Type B pancreatic cell (in vitro differentiated cells): ENCODE results near the gene KHK. TPM values are rescaled to one million over a fixed set of nuclear protein-coding genes. Genes with fewer than 3 reads are reported as not detected.
A peak's percentile ranks its signal among the peaks of the same experiment; 100 is the strongest.

Source experiments
- DNase-seq: peaks from one replicate; pipeline ENCODE4 v3.0.0; 2021; ENCODE audit warnings: mixed read lengths; ENCODE audit not compliant: unreplicated experiment; ENCODE audit errors: extremely low spot score
- H3K27ac Mint-ChIP-seq: 2 replicates; pipeline ENCODE4 v1.8.0; 2021; ENCODE audit warnings: mild to moderate bottlenecking, mixed read lengths
- H3K27me3 Mint-ChIP-seq: 2 replicates; pipeline ENCODE4 v1.8.0; 2021; ENCODE audit warnings: mixed read lengths
- H3K36me3 Mint-ChIP-seq: 2 replicates; pipeline ENCODE4 v1.8.0; 2021; ENCODE audit warnings: mixed read lengths
- H3K4me1 Mint-ChIP-seq: one replicate; pipeline ENCODE4 v1.8.0; 2021; ENCODE audit warnings: mixed read lengths; ENCODE audit not compliant: unreplicated experiment
- H3K4me3 Mint-ChIP-seq: 2 replicates; pipeline ENCODE4 v1.8.0; 2021; ENCODE audit warnings: mild to moderate bottlenecking, mixed read lengths
- H3K9me3 Mint-ChIP-seq: 2 replicates; pipeline ENCODE4 v1.8.0; 2021; ENCODE audit warnings: mixed read lengths
- CTCF ChIP-seq: fragments of 200-600 bp; sonication (generic); conservative IDR thresholded peaks from 2 replicates; pipeline ENCODE4 v1.5.0; 2021; ENCODE audit warnings: antibody characterized with exemption, mild to moderate bottlenecking
- total RNA-seq: library from RNA; stranded (reverse); gene quantifications from 2 replicates; pipeline ENCODE4 v1.2.1, GENCODE V29; 2021; ENCODE audit warnings: low replicate concordance

KHK gene
- total RNA-seq, 1 donor from 2014 or later = 14.7 TPM

- TF ChIP-seq CTCF = no peak
- Mint-ChIP-seq H3K36me3 (peaks cover 22% of the 10 kb centered on the region), H3K9me3 (peaks cover 7% of the 10 kb centered on the region), H3K4me3 (peak overlapping the region; percentile 99), H3K4me1 (peaks cover 23% of the 10 kb centered on the region), H3K27ac (peak overlapping the region; percentile 57), H3K27me3 (peaks cover 14% of the 10 kb centered on the region)
- DNase-seq = no peak
Measured at GRCh38 chr2:27053321-27053720, 33.3 kb upstream of the KHK start.

- H3K4me3 Mint-ChIP-seq = peak overlapping the region; percentile 22
- H3K9me3 Mint-ChIP-seq = peaks cover 7% of the 10 kb centered on the region
- no peak overlapping the region for H3K27ac Mint-ChIP-seq
- H3K4me1 Mint-ChIP-seq = peaks cover 23% of the 10 kb centered on the region
- no peak for TF ChIP-seq CTCF
- peaks cover 14% of the 10 kb centered on the region for H3K27me3 Mint-ChIP-seq
- peaks cover 22% of the 10 kb centered on the region for H3K36me3 Mint-ChIP-seq
- no peak for DNase-seq
Measured at GRCh38 chr2:27053776-27054175, 32.8 kb upstream of the KHK start.

- H3K4me3 Mint-ChIP-seq = no peak overlapping the region
- H3K27ac Mint-ChIP-seq = no peak overlapping the region
- no peak for DNase-seq
- H3K4me1 Mint-ChIP-seq = peaks cover 18% of the 10 kb centered on the region
- H3K9me3 Mint-ChIP-seq = peaks cover 7% of the 10 kb centered on the region
- peaks cover 22% of the 10 kb centered on the region for H3K36me3 Mint-ChIP-seq
- no peak for TF ChIP-seq CTCF
- peaks cover 14% of the 10 kb centered on the region for H3K27me3 Mint-ChIP-seq
Measured at GRCh38 chr2:27054721-27055120, 31.9 kb upstream of the KHK start.

GRCh38 chr2:27057184-27057583 lies 29.4 kb upstream of the KHK start:
- DNase-seq = no peak
- Mint-ChIP-seq H3K4me1 (peaks cover 1% of the 10 kb centered on the region), H3K36me3 (peaks cover 10% of the 10 kb centered on the region), H3K27me3 (no peaks in the 10 kb centered on the region), H3K4me3 (no peak overlapping the region), H3K27ac (no peak overlapping the region), H3K9me3 (no peaks in the 10 kb centered on the region)
- TF ChIP-seq CTCF = no peak

- TF ChIP-seq CTCF = no peak
- DNase-seq = no peak
- H3K4me1 Mint-ChIP-seq = no peaks in the 10 kb centered on the region
- H3K9me3 Mint-ChIP-seq = no peaks in the 10 kb centered on the region
- peaks cover 10% of the 10 kb centered on the region for H3K36me3 Mint-ChIP-seq
- no peak overlapping the region for H3K27ac Mint-ChIP-seq
- no peak overlapping the region for H3K4me3 Mint-ChIP-seq
- no peaks in the 10 kb centered on the region for H3K27me3 Mint-ChIP-seq
Measured at GRCh38 chr2:27058210-27058609, 28.4 kb upstream of the KHK start.
